Iris pigment epithelial cell (primary cell): Measurements from ENCODE around the gene KCP.
"Not testable (repeated sequence)": the region's sequence is repeated elsewhere in the genome, so short reads cannot be mapped to it uniquely, and the experiment has no call there.

Experiments used
- DNase-seq: peaks from one replicate; pipeline ENCODE4 v3.0.0-alpha.2; 2011; ENCODE audit warnings: low read depth

KCP gene

DNA sequence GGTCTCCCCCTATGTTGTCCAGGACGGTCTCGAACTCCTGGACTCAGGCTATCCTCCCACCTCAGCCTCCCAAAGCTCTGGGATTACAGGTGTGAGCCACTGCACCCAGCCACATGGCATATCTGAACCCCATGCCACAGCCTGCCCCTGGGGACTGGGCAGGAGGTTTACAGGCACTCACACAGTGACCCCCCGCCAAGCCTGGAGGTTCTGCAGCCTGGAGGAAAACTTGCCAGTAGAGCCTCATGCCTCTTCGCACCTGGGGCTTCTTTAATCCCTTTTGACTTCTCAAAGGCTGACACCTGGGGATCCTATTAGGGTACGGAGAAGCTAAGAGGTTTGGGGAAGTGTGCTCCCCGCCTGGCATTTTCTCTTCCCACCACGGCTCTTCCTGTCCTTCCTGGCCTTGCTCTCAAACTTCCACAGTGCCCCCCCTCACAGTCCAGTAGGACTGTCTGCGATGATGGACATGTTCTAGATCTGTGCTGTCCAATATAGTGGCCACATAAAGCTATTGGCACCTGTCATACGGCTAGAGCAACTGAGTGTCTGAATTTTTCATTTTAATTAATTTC, 11.4 kb upstream of the KCP start:
- no peak for DNase-seq

DNA sequence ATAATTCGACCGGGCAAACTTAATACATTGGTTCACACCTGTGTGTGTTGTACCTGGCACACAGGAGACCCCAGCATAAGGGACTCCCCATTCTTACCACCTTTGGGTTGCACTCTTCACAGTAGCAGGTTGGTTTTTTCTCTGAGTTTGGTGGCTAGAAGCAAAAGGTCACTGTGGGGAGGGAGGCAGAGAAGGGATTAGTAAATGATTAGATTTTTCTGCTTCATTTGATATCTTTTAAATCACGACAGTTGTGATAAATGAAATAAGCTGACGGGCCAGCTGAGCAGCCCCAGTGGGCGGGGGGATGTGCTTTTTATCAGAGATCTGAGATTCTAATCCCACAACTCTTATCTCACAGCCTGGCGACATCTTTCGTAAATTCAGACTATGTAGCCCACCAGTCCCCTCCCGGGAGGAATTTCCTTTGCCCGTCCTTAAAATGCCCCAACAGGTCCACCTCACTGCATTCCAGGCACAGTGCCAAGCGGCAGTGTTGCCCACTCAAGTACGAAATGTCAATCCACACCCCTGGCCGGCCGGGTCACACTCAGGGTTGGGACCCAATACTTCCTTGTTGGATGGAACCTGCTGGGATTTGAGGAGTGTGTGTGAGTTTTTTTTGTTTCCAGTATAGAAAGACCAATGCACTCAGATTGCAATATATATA, 10.5 kb upstream of the KCP start:
- DNase-seq: no peak

DNA sequence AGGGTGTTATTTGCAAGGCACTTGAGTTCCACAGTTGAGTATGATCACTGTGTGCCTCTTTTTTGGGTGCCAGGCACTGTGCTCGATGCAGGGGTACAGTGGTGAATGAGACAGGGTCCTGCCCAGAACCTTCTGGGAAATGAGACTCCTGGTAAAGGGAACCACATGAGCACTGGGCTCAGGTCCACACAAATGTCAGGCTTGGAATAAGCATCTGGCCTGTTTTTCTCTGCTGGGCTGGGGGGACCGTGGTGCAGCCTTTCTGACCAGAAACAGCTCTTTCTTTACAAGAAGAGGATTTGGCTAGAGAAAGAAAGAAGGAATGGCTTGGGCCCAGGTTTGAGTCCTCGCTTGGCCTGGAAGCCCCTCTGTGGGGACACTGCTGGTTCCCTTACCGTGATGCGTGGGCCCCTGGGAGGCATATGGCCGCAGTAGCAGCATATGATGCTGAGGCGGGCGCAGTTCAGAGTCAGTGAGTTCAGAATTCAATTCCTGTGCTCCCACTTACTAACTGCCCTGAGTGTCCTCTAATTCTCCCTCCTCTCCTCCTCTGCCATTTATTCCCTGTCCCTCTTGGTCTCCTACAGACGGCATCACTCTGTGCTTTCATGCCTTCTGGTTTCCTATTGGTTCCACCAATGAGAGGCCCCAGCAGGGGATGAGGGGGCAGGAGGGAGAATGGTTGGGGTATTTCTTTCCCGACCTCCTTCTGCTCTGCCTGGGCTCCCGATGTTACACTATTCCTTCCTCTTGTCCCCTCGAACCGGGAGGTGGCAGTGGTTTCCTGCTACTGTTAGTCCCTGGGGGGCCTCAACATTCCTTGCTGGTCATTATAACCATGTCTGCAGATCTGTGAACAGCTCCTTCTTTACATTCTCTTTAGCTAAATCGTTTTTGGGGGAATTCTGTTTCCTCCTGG, 9.6 kb upstream of the KCP start:
- DNase-seq: no peak

DNA sequence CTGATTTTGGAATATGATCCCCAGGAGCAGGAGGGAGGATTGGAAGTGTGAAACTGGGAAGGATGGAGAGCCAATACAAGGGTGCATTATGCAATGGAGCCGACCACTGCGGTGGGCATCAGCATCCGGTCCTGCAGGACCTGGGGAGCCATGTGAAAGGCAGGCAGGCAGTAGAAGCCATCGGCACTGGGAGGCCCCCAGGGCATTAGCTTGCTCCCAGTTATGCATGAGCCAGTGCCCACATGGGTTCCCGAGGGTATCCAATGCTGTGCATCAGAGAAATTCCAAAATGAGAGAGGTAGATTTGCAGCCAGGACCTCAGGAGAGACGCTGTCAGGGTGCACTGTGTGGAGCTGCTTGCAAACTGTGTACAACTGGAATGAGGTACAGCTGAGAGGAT, 8.7 kb upstream of the KCP start:
- DNase-seq: no peak

DNA sequence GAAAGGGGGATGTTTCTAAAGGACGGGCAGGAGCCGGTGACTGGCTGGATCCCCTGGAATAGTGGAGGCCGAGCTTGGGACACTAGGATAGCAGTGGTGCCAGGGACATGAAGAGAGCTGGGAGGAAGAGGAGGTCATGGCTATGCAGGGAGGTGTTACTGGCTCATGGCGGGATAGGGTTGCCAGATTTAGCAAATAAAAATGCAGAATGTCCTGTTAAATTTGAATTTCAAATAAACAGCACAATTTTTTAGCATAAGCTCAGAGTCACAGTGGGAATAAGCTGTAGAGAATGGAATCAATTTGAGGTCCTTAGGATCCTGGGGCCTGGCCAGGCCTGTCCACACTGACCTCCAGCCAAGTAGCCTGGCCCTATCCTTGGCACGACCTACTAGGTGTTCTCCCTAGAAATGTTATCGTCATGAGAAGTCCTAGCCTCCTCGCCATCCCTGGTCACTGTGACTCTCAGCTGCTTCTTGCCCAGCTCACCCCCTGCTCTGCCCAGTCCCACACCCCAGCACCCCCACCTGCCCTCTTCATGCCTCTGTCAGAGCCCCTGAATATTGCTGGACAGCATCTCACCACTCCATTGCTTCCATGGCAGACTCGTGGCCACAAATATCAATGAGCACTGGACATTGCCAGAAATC, 7.6 kb upstream of the KCP start:
- no peak for DNase-seq

DNA sequence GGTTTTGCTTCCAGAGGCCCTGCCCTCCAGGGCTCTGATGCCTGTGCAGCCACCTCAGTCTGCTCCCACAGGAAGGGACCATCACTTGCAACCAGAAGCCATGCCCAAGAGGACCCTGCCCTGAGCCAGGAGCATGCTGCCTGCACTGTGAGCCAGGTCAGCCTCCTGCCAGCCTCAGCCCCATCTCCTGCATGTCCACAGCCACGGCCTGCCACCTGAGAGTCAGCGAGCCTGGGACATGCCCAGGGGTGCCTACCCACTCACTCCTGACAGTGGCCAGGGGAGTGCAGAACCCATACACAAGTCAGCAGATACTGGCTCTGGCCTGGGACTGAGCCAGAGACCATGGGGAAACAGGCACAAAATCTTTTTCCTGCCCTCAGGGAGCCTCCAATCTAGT, 6.6 kb upstream of the KCP start:
- no peak for DNase-seq

DNA sequence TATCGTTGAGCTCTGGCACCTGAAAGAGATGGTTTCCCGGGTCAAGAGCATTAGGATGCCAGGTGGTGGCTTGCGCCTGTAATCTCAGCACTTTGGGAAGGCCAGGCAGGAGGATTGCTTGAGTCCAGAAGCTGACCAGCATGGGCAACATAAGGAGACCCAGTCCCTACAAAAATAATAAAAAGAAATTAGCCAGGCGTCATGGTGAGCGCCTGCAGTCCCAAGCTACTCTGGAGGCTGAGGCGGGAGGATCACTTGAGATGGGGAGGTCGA, 6.1 kb upstream of the KCP start:
- no peak for DNase-seq

DNA sequence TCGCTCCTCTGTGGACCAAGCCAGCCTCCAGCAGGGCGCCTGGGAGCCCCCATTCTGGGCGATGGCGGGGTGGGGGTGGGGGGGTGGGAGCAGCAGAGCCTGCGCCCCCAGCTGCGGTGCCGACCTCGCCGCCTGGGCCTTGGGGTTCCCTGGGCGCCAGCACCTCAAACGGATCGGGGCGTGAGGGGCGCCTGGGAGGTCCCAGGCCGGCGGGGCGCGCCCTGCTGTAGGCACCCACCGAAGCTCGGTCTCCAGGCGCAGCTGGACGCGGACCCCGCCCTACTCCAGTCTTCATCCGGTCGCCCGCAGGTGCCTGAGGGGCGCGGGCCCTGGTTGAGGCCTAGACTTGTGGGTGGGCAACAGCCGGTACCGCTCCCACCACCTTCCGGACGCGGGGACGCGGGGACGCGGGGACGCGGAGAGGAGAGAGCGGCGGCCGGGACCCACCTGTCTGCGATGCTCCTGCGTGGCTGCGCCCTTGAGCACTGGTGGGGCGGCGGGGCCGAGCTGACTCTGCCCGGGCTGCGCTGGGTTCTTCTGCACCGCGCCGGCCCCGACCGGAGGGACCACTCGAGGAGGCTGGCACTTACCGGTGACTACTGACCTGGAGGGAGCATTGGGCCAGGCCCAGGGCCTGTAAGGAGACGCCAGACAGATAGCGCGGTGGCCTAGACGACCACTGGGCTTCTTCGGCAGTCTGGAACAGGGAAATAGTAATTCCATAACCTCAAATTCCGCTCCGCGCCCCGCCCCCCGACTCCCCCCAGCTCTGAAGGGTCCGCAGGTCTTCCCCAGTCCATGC, 5.5 kb upstream of the KCP start:
- no peak for DNase-seq

DNA sequence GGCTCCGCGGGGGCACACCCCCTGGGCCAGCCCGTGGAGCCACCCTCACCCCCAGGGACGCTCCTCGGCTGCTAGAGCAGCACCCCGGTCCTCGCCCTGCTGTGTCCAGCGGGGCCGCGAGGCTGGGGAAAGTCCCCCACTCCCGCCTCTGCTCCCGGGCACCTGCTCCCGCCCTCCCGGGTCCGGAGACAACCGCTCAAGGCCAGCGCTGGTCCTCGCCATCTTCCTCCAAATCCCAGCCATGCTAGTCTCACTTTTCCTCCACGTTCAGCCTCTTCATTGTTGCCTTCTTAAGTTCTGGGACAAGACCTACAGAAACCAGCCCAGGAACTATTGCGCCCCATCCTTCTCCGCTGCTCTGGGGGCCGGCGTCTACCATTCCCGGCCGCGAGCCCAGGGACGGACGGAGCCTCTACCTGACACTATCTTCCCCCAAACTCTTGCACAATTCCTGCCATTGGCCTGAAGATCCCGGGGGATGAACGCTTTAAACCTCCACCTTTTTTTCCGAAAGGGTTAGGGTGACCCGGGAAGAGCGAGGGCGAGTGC, 4.8 kb upstream of the KCP start:
- no peak for DNase-seq

DNA sequence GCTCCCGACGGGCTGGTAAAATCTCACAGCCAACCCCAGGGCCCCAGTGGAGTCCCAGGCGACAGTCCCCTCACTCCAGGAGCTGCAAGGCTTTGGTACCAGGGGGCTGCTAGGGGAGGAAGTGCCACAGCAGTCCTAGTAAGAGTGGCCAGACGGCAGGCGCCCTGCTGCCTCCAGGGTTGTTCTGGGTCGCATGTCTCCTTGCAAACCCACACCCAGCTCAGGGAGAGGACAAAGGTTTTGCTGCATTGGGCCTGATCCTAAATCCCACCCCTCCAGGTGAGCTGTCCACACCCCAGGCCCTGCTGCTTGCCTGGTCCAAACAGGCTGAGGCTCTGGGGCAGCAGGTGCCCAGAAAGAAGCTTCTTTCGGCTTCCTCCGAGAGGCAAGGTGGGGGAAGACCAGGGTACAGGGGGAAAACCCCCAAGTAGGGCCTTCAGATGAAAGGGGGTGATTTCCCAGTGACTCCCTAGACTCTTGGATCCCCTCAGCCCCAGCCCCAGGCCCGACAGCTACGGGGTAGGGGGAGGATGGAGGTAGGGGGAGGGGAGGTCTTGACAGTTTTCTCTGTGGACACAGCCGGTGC, 4.2 kb upstream of the KCP start:
- no peak for DNase-seq

DNA sequence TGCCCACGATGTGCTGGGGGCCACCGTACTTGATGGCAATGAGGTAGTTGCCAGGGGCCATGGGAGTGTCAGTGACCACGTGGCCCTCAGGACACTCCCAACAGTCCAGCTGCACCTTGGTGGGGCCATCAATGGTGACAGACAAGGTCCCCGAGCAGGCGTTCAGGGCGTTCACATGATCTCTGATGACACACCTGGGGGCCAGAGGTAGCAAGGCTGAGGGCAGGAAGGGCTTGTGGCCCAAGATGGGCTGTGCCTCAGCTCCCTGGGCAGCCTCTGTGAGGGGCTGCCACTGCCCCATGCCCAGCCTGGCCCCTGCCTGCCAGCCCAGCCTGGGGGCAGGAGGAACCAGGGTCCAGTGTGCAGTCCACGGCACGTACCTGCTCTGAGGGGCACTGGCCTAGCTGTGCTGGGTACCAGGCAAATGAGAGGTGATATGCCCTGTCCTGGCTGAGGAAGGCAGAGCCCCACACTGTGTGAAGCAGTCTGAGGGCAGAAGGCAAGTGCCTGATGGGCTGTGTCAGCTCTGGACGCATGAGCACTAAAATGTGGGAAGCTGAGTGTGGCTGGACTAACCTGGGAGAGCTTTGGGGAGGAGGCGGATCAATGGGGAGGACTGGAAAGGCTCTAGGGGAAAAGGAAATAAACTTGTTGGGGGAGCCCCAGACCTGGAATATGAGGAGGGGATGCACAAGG, 3.5 kb upstream of the KCP start:
- no peak for DNase-seq

DNA sequence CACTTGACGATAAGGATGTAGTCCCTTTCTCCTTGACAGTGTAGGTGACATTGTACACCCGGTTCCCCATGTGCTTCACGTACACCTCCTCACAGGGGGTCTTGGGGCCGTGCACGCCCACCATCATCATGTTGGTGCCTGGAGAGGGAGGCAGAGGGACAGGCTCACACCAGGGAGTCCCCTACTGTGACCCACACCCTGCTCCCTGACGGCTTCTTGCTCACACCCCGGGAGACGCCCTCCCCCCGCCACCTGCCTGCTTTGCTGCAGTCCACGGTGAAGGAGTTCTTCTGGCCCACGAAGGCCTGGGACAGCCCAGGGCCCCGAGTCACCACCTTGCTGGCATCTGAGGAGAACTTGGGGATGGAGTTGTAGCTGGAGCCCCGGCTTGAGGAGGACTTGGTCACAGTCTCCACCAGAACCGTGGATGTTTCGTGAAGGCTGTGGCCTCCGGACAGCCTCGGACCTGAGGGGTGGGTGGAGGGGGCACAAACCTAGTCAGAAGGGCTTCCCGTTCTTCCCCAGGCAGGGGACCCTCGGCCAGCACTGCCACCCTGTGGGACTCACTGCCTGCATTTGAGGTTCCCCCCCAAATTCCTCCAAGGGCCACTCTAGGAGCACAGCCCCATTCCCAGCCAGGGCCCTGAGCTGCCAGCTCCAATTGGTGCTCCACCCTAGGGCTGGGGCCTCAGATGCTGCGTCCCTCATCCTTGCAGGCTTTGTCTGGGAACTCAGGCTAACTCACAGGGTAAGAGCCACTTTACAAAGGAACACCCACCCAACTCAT, 2.4 kb upstream of the KCP start:
- DNase-seq: not testable (repeated sequence)

DNA sequence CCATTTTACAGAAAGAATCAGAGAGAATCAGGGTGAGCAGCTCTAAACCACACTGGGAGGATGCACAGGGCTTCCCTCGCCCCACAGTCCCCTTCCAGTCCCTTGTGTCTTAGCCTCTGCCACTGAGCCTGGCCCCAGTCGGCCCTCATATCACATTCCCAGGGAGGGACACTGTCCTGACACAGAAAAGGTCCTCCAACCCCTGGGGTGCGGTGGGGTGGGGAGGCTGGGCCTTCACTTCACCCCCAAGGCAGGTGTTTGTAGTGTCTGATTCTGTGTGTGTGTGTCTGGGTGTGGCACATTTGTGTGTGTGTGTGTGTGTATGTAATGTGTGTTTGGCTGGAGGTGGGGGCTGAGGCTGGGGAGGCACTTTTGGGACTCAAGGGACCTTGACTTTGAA, 1.8 kb upstream of the KCP start:
- no peak for DNase-seq

DNA sequence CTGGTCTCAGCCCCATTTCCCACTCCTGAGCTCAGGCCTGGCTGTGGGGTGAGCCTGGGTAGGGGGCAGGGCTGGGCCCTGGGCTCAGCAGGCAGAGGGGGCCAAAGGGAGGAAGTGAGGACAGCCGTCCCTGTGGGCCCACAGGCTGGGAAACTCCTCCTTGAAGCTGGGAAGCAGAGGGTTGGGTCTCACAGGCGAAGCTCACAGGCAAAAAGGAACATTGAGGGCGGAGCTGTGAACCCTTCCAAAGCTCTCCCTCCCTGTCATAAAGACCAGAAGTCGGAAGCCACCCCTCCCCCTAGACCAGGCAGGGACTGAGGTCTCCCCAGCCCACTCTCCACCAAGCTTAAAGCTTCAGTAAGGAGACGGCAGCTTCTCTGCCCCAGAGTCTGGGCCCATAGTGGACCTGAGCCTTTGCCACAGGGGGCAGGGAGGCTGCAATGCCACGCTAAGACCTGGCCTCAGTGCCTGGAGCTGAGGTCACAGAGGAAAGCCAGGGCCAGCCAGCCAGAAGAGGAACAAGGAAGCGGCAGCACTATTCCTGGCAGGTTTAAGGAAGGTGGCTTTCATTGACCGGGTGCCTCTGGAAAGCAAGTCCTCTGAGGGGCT, 1.0 kb upstream of the KCP start:
- DNase-seq: no peak

DNA sequence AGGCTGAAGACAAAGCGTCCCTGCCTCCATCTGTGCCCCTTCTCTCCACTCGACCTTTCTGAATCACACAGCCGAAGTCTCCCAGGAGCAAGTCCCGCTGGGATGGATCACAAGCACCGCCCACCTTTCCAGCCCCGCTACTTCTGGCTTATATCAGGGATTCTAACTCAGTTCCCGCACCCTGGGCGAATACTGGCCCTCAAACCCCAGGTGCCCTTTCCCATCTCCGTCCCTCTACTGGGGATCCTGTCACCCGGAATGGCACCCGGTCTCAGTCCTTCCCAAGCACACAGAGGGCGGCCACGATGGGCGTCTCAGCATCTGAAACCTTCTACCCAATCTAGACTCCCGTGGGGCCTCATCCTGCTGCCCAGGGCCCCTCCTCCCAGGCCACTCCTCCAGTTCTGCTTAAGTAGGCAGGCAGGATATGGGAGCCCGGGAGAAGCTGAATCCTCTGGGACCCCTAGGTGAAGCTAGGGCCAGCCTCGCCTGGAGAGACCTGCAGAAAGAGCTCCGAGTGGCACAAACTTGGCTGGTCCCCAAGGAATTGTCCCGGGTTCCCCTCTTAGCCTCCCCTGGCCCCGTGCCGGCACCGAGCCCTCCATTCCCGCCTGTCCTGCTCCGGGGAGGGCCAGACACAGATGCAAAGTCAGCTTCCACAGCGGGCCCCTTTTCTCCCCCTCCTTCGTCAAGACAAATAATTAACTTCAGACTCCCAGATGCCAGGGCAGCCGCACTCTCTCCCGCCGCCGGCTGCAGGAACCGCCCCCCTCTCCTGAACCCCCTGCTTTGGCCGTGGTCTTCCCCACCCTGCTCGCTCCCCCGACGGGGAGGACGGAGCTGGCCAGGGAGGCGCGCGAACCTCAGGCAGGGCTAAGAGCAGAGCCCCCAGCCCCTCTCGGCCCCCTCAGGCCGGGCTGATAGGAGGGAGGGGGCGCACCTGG, 612 bp downstream of the KCP start:
- DNase-seq: peak; percentile 25

DNA sequence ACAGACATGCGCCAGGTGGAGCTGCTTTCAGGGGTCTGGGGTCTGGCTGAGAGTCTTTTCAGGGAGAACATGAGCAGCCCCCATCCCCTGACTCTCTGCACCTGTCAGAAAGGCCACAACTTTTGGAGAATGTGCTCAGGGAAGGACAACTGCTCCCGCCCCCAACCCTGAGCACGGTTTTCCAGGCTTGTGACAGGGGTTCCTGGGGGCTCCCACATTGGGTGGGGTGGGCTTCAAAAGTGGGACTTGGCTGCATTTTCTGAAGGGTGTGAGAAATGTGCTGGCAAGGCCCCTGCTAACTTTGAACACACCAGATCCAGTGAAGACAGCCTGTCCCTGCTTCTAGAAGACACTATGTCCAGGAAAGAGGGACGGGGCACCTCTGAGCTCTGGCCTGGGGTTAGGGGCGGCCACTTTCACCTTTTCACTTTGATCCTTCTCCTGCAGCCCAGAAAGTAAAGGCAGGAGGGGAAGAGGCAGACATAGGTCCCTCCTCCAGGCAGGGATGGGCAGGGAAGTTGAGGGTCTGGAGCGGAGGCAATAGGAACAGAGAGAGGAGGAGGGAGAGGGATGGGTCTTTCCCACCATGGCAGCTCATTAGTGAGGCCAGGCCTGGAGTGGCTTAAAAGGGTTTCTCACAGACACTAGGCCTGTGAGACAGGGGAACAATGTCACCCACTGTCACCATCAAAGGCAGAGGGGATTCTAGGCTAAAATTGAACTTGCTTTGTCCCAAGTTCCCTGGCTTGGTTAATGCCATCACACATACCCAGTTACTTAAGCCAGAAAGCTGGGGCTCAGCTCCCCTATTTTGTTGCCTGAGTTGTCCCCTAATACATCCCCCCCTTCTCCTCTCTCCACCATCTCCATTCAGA, 1.5 kb downstream of the KCP start:
- DNase-seq: no peak

DNA sequence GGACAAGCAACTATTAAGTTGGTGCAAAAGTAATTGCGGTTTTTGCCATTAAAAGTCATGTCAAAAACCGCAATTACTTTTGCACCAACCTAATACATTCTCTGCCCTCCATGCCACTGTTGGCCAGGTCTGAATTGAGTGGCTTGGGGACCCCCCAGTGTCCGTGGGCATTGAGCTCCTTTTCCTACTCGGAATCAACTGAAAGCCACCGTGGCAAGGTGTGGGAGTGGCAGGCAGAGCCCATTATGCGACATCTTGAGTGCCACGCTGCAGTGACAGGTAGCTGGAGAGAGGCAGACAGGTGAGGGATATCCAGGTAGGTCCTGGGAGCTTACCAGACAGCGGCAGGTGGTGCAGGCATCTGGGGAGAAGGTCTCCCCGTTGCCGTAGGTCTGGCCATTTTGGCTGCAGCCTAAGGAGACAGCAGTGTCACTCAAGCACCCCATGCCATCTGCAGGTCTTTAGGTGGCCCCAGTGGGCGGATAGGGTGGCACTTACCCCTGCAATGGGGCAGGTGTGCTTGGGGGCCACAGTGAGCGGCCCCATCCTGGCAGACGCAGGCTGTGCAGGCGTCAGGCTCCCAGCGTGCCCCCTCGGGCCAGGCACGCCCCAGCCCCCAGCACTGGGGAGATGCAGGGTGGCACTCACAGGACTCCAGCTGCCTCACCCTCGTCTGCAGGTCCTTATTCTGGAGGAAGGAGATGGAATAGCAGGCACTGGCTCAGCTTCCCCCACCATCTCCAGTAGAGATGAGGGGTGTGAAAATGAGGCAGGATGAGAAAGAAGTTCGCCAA, 3.5 kb downstream of the KCP start:
- no peak for DNase-seq
